Body of pancreas (tissue), 4 donors: Measurements from ENCODE around the gene ASB14.

Experiments used
- POLR2A ChIP-seq, 3 donors: fragments of 450-650 bp; IDR thresholded peaks; one replicate each; pipeline ENCODE4 v1.6.1; 2016; ENCODE audit warnings: antibody characterized with exemption in 3 of 3, mild to moderate bottlenecking in 2 of 3
- TF ChIP-seq, protein P1 (sequence below), 7 experiments: fragments of 450-650 bp in 4 of 7; fragments of 200-600 bp in 3 of 7; sonication (generic) in 3 of 7; IDR thresholded peaks; one replicate each; pipeline ENCODE4 v1.5.1; 2016 to 2019; ENCODE audit warnings: antibody characterized with exemption in 7 of 7

DNA sequence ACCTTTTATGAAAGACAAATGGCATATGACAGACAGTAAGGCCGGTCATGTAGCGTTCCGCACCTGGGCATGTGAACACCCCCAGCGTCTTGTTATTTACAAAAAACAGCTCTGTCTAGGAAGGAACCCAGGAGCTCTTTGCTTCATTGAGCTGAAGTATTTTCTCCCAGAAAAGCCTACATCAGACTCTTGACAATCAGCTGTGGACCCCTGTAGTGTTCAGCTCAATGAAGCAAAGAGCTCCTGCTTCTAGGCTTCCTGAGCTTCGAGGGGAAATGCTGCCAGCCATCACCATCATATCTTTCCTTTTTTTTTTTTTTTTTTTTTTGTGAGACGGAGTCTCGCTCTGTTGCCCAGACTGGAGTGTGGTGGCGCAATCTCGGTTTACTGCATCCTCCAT is 4.1 kb downstream of the ASB14 start:
- no peak for TF ChIP-seq POLR2A (IDR thresholded peaks at IDR 0.05)
- TF ChIP-seq, protein P1, sequence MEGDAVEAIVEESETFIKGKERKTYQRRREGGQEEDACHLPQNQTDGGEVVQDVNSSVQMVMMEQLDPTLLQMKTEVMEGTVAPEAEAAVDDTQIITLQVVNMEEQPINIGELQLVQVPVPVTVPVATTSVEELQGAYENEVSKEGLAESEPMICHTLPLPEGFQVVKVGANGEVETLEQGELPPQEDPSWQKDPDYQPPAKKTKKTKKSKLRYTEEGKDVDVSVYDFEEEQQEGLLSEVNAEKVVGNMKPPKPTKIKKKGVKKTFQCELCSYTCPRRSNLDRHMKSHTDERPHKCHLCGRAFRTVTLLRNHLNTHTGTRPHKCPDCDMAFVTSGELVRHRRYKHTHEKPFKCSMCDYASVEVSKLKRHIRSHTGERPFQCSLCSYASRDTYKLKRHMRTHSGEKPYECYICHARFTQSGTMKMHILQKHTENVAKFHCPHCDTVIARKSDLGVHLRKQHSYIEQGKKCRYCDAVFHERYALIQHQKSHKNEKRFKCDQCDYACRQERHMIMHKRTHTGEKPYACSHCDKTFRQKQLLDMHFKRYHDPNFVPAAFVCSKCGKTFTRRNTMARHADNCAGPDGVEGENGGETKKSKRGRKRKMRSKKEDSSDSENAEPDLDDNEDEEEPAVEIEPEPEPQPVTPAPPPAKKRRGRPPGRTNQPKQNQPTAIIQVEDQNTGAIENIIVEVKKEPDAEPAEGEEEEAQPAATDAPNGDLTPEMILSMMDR (IDR thresholded peaks at IDR 0.05): no peak
